HG02970 (cell line): ENCODE data around the gene DNA2.
"Not testable (repeated sequence)": the region's sequence is repeated elsewhere in the genome, so short reads cannot be mapped to it uniquely, and the experiment has no call there.

Source experiments
- ATAC-seq: cut with Tn5 transposase; IDR thresholded peaks from one replicate; pipeline ENCODE4 v1.9.1; 2021; ENCODE audit warnings: mild to moderate bottlenecking, moderate library complexity, moderate number of reproducible peaks; ENCODE audit not compliant: unreplicated experiment, low FRiP score

DNA2 gene, protein sequence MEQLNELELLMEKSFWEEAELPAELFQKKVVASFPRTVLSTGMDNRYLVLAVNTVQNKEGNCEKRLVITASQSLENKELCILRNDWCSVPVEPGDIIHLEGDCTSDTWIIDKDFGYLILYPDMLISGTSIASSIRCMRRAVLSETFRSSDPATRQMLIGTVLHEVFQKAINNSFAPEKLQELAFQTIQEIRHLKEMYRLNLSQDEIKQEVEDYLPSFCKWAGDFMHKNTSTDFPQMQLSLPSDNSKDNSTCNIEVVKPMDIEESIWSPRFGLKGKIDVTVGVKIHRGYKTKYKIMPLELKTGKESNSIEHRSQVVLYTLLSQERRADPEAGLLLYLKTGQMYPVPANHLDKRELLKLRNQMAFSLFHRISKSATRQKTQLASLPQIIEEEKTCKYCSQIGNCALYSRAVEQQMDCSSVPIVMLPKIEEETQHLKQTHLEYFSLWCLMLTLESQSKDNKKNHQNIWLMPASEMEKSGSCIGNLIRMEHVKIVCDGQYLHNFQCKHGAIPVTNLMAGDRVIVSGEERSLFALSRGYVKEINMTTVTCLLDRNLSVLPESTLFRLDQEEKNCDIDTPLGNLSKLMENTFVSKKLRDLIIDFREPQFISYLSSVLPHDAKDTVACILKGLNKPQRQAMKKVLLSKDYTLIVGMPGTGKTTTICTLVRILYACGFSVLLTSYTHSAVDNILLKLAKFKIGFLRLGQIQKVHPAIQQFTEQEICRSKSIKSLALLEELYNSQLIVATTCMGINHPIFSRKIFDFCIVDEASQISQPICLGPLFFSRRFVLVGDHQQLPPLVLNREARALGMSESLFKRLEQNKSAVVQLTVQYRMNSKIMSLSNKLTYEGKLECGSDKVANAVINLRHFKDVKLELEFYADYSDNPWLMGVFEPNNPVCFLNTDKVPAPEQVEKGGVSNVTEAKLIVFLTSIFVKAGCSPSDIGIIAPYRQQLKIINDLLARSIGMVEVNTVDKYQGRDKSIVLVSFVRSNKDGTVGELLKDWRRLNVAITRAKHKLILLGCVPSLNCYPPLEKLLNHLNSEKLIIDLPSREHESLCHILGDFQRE

DNA sequence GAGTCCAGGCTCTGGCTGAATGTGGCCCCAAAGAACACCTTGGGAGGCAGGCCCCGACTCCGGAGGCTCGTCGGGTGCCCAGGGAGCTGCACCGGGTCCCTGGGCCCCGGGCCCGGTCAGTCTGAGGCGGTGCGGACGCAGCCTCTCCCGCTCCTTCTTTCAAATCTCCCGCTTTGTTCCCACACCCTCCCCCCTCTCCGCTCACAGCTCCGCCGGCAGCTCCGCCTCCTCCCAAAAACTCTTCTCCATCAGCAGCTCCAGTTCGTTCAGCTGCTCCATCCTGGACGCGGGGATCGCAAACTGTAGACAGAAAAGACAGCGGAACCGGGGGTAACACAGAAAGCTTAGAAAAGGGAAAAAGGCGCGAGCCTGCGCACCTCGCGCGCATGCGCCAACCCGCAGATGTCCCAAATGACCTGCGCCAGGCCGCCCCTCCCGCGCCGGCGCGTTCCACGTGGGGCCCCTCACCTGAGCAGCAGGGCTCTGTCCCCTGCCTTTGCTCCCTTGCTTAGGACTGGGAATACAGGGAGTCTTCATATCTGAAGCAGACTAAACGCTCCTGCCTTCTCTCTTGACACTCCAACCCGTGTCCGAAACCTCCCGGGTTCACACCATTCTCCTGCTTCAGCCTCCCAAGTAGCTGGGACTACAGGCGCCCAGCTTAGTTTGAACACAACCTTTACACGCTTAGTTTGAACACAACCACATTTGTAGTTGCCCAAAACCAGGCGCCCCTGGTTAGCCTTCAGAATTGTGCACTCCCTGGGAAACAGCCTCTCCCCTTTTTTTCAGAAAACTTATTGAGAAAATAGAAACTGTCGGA is at the start of gene DNA2:
DNA2 (minus strand) TSS at position 388 of the 823 bp plus-strand sequence; CDS start at position 279, 109 bp downstream.
- peak; percentile 87 for ATAC-seq

DNA sequence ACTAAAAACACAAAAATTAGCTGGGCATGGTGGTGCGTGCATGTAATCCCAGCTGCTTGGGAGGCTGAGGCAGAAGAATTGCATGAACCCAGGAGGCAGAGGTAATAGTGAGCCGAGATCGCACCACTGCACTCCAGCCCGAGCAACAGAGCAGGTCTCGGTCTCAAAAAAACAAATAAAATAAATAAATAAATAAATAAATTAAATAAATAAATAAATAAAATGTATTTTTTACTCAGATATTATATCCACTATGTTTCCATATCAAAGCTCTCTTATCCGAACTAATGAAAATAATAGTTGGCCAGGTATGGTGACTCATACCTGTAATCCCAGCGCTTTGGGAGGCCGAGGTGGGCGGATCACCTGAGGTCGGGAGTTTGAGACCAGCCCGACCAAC is 46.8 kb upstream of the DNA2 start:
- ATAC-seq: not testable (repeated sequence)

DNA sequence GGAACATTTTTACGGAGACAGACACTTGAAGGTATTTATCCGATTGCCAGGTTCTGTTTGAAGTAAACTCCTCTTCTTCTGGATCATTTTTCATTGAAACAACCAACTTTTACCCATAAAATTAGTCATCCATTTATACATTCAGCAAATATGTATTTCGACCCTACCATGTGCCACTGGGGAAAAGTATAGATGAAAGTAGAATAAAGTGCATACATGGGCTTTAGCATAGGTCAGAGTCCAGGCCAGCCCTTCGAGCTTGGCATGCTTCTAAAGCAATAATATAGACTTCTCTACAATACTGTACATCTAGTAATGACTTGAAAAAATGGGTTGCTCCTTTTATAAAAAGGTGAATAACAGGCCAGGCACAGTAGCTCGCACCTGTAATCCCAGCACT is 45.4 kb upstream of the DNA2 start:
- no peak for ATAC-seq

DNA sequence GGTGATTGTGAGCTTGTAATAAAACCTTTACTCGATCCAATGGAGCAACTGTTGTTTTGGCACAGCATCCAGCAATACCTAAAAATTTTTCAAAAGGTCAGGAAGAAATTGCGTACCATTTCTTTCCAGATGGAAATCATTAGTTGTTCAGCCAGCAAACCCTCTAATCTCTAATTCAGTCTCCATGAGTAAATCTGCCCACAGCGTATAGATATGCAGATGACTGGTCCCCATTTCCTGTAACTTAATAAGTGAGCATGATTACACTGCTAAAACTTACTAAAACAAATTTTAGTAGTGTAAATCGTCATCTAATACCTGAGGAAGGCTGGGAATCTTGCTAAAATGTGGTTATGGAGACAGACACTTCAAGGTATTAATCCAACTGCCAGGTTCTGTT is 45.0 kb upstream of the DNA2 start:
- ATAC-seq: no peak

DNA sequence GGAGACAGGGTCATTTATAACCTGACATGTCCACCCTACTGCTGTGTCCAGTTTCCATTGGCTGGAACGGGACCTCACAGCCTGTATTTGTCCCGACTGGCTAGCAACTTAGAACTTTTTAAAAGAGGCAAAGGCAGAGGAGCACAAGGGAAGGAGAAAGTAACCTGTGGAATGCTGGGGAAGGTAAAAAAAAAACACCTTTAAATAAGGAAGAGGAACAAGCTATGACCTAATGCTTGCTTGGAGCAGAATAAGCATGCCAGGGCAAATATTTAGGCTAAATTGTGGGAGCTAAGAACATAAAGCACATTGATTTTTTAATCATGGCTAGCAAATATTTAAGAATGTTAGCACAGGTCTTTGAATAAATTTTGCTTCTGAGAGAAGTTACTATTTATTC is 44.4 kb upstream of the DNA2 start:
- not testable (repeated sequence) for ATAC-seq

DNA sequence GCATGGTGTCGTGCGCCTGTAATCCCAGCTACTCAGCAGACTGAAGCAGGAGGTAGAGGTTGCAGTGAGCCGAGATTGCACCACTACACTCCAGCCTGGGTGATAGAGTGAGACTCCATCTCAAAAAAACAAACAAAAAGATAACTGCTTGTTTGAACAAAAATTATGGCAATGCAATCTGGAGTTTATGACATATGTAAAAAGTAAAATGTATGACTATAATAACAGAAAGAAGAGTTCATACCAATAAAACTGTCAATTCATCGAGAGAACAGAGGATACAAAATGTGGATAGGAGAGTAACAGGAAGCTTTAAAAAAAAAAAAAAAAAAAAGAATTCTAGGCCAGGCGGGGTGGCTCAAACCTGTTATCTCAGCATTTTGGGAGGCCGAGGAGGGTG is 36.3 kb upstream of the DNA2 start:
- ATAC-seq: no peak

DNA sequence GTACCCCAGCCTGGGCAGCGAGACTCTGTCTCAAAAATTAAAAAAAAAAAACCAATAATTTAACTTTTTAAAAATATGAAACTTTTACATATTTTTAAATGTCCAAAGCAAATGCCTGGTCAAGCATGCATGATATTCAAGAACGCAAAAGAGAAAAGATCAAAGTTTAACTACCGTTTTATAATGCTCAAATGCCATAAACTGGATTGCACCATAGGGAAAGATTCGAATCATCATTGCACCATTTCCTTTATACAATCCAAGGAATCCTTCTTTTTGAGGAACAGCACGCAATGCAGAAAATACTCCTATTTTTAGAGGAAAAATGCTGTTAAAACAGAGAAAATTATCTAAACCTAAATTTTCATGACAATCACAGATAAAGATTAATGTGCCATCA is 34.6 kb upstream of the DNA2 start:
- ATAC-seq: no peak

DNA sequence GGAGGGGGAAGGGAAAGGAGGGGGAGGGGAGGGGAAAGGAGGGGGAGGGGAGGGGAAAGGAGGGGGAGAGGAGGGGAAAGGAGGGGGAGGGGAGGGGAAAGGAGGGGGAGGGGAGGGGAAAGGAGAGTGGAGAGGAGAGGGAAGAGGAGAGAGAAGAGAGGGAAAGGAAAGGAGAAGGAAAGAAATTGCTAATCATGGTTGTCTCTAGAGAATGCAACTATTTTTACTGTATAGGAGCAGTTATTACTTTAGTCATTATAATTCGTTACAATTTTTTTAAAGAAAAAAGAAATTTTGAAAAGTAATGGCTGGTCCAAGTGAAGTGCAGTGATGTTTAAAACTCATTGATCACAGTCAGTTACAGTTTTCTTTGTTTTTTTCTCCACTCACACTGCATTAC is 31.1 kb upstream of the DNA2 start:
- no peak for ATAC-seq

DNA sequence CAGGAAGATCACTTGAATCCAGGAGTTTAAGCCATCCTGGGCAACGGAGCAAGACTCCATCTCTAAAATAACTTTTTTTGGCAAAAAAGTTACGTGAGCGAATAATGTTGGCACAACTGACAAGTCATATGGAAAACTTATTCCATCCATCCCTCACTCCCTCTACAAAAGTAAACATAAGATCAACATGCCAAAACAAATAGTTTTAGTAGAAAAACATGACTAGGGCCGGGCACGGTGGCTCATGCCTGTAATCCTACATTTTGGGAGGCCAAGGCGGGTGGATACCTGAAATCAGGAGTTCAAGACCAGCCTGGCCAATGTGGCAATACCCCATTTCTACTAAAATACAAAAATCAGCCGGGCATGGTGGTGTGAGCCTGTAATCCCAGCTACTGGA is 29.9 kb upstream of the DNA2 start:
- no peak for ATAC-seq

DNA sequence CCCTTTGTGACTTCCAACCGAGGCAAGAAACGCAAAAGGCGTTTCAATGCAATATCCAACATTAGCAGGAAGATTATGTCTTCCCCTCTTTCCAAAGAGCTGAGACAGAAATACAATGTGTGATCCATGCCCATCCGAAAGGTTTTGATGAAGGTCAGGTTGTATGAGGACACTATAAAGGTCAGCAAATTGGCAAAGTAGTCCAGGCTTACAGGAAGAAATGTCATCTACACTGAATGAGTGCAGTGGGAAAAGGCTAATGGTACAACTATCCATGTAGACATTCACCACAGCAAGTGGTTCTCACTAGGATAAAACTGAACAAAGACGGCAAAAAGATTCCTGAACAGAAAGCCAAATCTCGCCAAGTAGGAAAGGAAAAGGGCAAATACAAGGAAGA is 27.8 kb upstream of the DNA2 start:
- ATAC-seq: no peak

DNA sequence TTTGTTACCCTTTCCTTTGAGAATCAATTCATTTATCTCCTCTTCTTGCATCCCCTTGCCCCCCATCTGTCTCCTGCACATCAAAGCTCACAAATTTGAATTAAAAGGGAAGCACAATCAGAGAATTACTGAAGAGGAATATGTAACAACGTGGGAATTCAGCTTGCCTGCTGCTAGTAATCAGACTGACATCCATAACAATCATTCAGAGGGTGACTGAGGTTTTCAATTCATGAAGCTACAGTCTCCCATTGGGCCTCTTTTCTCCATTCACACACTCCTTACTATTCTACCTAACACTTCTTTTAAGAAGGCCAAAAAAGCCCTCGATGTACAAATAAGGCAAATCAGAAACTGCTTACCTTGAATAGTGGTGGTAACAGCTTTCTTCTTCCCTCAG is 24.3 kb upstream of the DNA2 start:
- ATAC-seq: no peak

DNA sequence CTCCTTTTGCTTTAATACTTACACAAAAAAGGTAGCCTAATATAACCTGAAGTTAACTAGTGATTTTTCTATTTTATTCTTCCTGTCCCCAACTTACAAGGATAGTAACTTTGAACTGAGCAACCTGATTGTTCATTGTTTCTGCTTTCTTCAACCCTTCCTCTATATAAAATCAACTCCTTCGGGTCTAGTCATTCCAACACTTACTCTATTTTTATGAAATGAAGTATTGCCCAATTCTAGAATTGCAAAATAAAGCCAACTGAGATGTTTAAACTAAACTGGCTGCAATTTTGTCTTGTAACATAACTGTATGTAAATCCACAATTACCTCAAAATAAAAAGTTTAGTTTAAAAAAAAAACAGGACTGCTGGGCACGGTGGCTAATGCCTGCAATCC is 20.3 kb upstream of the DNA2 start:
- ATAC-seq: no peak

DNA sequence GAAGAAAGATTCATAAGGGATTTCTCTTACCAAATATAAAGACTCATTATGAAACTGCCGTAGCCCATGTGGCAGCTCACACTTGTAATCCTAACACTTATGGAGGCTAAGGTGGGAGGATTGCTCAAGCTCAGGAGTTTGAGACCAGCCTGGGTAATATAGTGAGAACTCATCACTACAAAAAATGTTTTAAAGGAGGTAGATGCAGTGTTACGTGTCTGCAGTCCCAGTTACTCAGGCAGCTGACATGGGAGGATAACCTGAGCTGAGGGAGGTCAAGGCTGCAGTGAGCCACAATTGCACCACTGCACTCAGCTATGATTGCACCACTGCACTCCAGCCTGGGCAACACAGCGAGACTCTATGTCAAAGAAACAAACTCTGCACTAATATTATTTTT is 18.1 kb upstream of the DNA2 start:
- no peak for ATAC-seq

DNA sequence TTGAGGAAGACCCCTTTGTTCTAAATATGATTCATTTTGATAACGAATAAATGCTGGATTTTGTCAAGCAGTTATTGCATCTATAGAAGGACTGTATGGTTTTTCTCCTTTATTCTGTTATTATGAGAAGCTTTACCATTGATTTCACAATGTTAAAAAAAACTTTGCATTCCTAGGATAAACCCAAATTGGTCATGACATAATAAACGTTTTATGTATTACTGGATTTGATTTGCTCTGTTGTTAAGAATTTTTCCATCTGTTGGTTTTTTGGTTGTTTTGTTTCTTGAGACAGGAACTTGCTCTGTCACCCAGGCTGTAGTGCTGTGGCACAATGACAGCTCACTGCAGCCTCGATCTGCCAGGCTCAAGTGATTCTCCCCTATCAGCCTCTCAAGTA is 2.2 kb upstream of the DNA2 start:
- ATAC-seq: no peak

DNA sequence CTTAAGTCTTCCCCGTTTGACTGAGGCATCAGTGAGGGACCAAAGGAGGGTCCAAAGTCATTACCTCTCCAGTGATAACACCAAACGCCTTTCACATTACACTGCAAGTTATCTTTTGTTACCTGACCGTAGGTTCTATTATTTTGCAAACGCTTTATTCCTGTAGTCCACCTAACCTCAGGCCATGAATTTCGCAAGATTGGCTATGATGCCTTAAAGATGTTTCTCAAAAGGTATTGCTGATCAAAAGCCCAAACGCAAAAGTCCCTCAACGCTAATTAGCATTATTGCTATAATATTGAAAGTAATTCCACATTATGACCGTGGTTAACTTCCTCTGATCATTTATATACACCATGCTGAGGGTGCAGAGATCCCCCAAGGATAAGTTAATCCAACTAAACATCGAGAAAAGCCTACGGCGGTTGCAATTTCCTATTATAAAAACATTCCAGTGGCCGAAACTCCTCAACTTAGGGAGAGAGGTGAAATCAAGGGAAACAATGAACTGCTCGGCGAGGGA is 649 bp downstream of the DNA2 start:
- no peak for ATAC-seq

DNA sequence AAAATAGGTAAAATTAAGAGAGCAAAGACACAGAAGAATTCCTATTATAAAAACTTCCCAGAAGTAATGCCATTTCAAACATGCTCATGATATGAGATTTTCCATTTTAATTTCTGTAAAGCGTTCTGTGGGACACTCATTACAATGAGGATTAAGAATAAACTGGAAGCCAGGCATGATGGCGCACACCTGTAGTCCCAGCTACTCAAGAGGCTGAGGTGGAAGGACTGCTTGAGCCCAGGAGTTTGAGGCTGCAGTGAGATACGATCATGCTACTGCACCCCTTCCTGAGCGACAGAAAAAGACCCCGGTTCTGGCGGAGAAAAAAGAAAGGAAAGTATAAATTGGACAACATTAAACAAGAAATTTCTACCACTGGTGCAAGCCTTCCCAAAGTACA is 1.5 kb downstream of the DNA2 start:
- no peak for ATAC-seq

DNA sequence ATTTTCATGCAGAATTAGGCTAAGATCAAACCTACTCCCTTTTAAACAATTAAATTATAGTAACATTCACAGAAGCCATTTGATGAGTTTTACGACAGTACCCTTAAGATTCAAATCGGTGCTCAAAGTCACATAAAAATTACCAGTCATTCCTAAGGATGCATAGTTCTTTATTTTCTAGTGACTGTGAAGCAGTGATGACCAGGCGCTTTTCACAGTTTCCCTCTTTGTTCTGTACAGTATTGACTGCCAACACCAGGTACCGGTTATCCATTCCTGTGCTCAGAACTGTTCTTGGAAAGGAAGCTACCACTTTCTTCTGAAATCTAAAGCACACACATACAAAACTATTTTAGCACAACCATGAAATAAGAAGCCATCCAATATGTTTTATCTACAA is 1.9 kb downstream of the DNA2 start:
- ATAC-seq: no peak

DNA sequence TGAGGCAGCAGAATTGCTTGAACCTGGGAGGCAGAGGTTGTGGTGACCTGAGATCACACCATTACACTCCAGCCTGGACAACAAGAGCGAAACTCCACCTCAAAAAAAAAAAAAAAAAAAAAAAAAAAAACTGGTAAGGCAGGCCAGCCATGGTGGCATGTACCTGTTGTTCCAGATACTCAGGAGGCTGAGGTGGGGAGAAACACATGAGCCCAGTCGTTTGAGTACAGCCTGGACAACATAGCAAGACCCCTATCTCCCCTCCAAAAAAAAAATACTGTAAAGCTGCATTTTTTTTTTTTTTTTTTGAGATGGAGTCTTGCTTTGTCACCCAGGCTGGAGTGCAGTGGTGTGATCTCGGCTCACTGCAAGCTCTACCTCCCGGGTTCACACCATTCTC is 7.0 kb downstream of the DNA2 start:
- ATAC-seq: not testable (repeated sequence)

DNA sequence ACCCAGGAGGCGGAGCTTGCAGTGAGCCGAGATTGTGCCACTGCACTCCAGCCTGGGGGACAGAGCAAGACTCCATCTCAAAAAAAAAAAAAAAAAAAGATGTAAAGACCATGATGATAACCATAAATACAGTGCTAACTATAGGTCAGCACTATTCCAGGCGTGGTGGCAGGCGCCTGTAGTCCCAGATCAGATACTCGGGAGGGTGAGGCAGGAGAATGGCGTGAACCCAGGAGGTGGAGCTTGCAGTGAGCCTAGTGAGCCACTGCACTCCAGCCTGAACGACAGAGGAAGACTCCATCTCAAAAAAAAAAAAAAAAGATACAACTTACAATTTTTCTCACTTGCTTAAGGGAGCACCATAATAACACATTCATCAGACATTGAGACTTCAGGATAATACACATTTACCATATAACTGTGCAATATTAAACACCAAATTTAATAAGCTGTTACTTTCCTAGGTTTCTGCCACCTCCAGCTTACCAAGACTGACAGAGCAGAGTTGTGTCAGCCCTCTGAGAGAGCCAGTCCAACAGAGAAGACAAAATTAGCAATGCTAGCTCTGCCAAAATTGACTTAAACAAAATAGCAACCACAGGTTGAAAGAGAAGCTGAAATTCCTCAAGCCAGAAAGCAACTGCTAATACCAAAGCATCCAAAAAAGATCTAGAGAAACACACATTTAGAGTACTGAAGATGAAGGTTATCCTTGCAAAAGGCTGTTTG is 8.2 kb downstream of the DNA2 start:
- ATAC-seq: no peak

DNA sequence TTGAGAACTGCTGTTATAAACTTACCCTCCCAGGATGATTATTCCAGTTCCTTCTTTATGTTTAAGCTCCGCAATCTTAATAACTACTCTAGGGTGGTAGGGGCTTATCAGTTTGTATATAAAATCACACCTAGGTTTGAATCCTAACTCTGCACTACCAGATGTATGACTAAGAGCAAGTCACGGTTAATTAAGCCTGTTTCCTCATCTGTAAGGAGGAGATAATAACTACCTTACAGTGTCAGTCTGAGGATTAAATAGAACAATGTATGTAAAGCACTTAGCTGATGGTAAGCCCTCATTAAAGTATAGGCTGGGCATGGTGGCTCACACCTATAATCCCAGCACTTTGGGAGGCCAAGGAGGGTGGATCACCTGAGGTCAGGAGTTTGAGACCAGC is 9.2 kb downstream of the DNA2 start:
- no peak for ATAC-seq
